ENCODE data around the gene RXRA. TPM values are rescaled to one million over a fixed set of nuclear protein-coding genes. Genes with fewer than 3 reads are reported as not detected.

The RXRA gene
- total and polyA plus RNA-seq, 2 of the 4 experiments (the other 2 are of a cell fraction): 7.5 to 17.9 TPM

GRCh38 chr9:134424818-134425217, 98.6 kb downstream of the RXRA start:
- Histone ChIP-seq H3K36me3 (ENCODE audit: control insufficient read depth, insufficient read depth, low read length) (peaks cover 64% of the 10 kb centered on the region), H3K18ac (ENCODE audit: low read depth, low read length) (no peak overlapping the region), H3K14ac (replicated peaks; ENCODE audit: low read depth, low read length) (no peak overlapping the region), H2BK120ac (ENCODE audit: low read depth, low read length) (no peak overlapping the region), H3K4me3 (ENCODE audit: insufficient read depth, low read depth, low read length) (no peak overlapping the region), H3K56ac (ENCODE audit: extremely low read depth, insufficient read depth, low read length) (no peak overlapping the region), H3K4me1 (ENCODE audit: control insufficient read depth, insufficient read depth, low read length) (no peaks in the 10 kb centered on the region), H2BK20ac (ENCODE audit: low read depth, low read length) (no peak overlapping the region), H3K9me1 (ENCODE audit: insufficient read depth, low read length) (no peaks in the 10 kb centered on the region), H3K9me3 (ENCODE audit: control insufficient read depth, insufficient read depth, low read length) (no peaks in the 10 kb centered on the region), H3K79me1 (ENCODE audit: low read depth in 1 of 2, low read length in 2 of 2) (peaks cover 0 to 5% of the 10 kb centered on the region in 2 experiments; a peak in 1 of 4 replicates), H3K23ac (ENCODE audit: low read depth, low read length) (no peak overlapping the region), H2AK5ac (ENCODE audit: low read depth, low read length) (no peak overlapping the region), H3K27ac (ENCODE audit: insufficient read depth, low read length) (no peak overlapping the region), H4K20me1 (ENCODE audit: insufficient read depth, low read length) (peaks cover 22% of the 10 kb centered on the region), H4K5ac (ENCODE audit: low read depth, low read length) (no peak overlapping the region), H2BK15ac (ENCODE audit: low read depth, low read length) (no peak overlapping the region), H2AFZ (replicated peaks; ENCODE audit: low read length, poor library complexity) (peak overlapping the region; percentile 32), H3K27me3 (ENCODE audit: control insufficient read depth, insufficient read depth, low read length) (no peaks in the 10 kb centered on the region), H2AK9ac (replicated peaks; ENCODE audit: low read depth, low read length, poor library complexity) (no peak overlapping the region), H2BK5ac (ENCODE audit: low read depth, low read length, poor library complexity, severe bottlenecking) (no peak overlapping the region), H3K9ac (ENCODE audit: low read depth, low read length) (no peak overlapping the region), H4K8ac (ENCODE audit: low read depth in 2 of 2, low read length in 2 of 2) (no peak overlapping the region), H3K4ac (ENCODE audit: low read depth, low read length) (no peak overlapping the region), H3K4me2 (ENCODE audit: low read depth, low read length) (no peak overlapping the region), H4K91ac (ENCODE audit: insufficient read depth, low read depth, low read length) (no peak overlapping the region)
- ATAC-seq (ENCODE audit: low read depth): no peak
- no TSS peak for BruUV-seq (replicated peaks)
- no peak for TF ChIP-seq SMC3 (IDR thresholded peaks at IDR 0.05; ENCODE audit: low read depth, low read length)
- TF ChIP-seq POLR2A (IDR thresholded peaks at IDR 0.05; ENCODE audit: low read depth, low read length): no peak
- 92% methylated on average over 5 of the region's 9 CpGs; no CpG with 5 or more reads in 1 of the 2 experiments for WGBS, 2 experiments (ENCODE audit: extremely low coverage in 2 of 2, insufficient read length in 1 of 2)
- intact Hi-C loops (cut with micrococcal nuclease) (no loop called here), dilution Hi-C loops (cut with HindIII; ENCODE audit: low sequenced_read_pairs, unreplicated experiment) (no loop called here), in situ Hi-C loops (cut with MboI; ENCODE audit: low sequenced_read_pairs) (loop anchor here (5.0 to 25.0 kb wide), 2 partner anchors 93 to 613 kb away; no protein-coding TSS in a partner anchor)
- DNase-seq: no peak
- CTCF ChIA-PET: no interaction called here
- POLR2A ChIA-PET (ENCODE audit: unreplicated experiment): no interaction called here
